Stomach (tissue), 9 donors: ENCODE data around the gene FAM13C. TPM values are rescaled to one million over a fixed set of nuclear protein-coding genes. Genes with fewer than 3 reads are reported as not detected.

Experiments
- DNase-seq, 2 donors: peaks; one replicate each; pipeline versions ENCODE4 v3.0.0 to v3.0.0-alpha.2; 2013 to 2019
- H3K27ac ChIP-seq, 5 donors: fragments of 200-600 bp in 4 of 5; sonication (generic) in 4 of 5; one replicate each; pipeline ENCODE4 v1.5.1; 2013 to 2019; ENCODE audit warnings: mild to moderate bottlenecking in 1 of 5, moderate library complexity in 1 of 5
- H3K27me3 ChIP-seq, 3 donors: fragments of 200-600 bp; sonication (generic); one replicate each; pipeline ENCODE4 v1.5.1; 2017 to 2019; ENCODE audit warnings: mixed run types in 1 of 3
- H3K36me3 ChIP-seq, 4 donors: fragments of 200-600 bp; sonication (generic); 1 replicate in 3 of 4; 2 replicates in 1 of 4; pipeline ENCODE4 v1.5.1; 2016 to 2019
- H3K4me1 ChIP-seq, 4 donors: fragments of 200-600 bp; sonication (generic); one replicate each; pipeline ENCODE4 v1.5.1; 2016 to 2019
- H3K4me3 ChIP-seq, 4 donors: fragments of 200-600 bp; sonication (generic) in 3 of 4; one replicate each; pipeline ENCODE4 v1.5.1; 2016 to 2019; ENCODE audit warnings: mild to moderate bottlenecking in 1 of 4
- H3K9me3 ChIP-seq, 4 donors: fragments of 200-600 bp; sonication (generic); one replicate each; pipeline ENCODE4 v1.5.1; 2016 to 2019
- CTCF ChIP-seq, 7 experiments: fragments of 450-650 bp in 4 of 7; fragments of 200-600 bp in 3 of 7; sonication (generic) in 3 of 7; IDR thresholded peaks; one replicate each; pipeline ENCODE4 v1.5.1; 2016 to 2019; ENCODE audit warnings: antibody characterized with exemption in 7 of 7, control low read depth in 2 of 7, mild to moderate bottlenecking in 1 of 7
- EP300 ChIP-seq: sonication (generic); formaldehyde crosslinking; IDR thresholded peaks from one replicate; pipeline ENCODE4 v1.6.1; 2017; ENCODE audit warnings: antibody characterized with exemption
- POLR2A ChIP-seq, 4 donors: fragments of 450-650 bp; IDR thresholded peaks; one replicate each; pipeline ENCODE4 v1.6.1; 2016; ENCODE audit warnings: antibody characterized with exemption in 4 of 4, control low read depth in 2 of 4, mild to moderate bottlenecking in 1 of 4, moderate library complexity in 1 of 4
- POLR2AphosphoS5 ChIP-seq, 3 donors: sonication (generic); formaldehyde crosslinking; IDR thresholded peaks; one replicate each; pipeline ENCODE4 v1.6.1; 2016; ENCODE audit warnings: antibody characterized with exemption in 3 of 3
- WGBS, 5 donors: extraction: QIAGEN DNeasy Blood & Tissue Kit in 3 of 5; methylation state at CpG; one replicate each; pipeline versions ENCODE4 v1.1.5 to v1.1.7; 2013 to 2018; 5-methylcytosine and 5-hydroxymethylcytosine counted together
- intact Hi-C: fragments of 100-400 bp; cut with DNase I; formaldehyde crosslinking; loops from one replicate; pipeline ENCODE4 v1.15.1; 2023; ENCODE audit warnings: low total_unique reads
- polyA plus RNA-seq, 3 donors: library from polyadenylated mRNA; stranded (reverse); fragments of 200-250 nt; gene quantifications; one replicate each; pipeline ENCODE4 v1.2.3, GENCODE V29; 2013
- total RNA-seq, 5 donors: library from RNA; depleted of rRNA; stranded (reverse); fragments of >200 nt; gene quantifications; one replicate each; pipeline versions ENCODE4 v1.1.0 to v1.2.3, GENCODE V29; 2014 to 2016
- donor health status: healthy with polysubstance abuse.
- donor health status: Bipolar disorder and iron deficiency.
- donor health status: healthy.

FAM13C gene
- total and polyA plus RNA-seq, 8 donors: 0.89 to 47.3 (median 9.2) TPM

- Histone ChIP-seq H3K27me3 (no peaks in the 10 kb centered on the region), H3K36me3 (peaks cover 0 to 7% (median 0%) of the 10 kb centered on the region in 4 donors), H3K4me3 (no peak overlapping the region), H3K27ac (no peak overlapping the region), H3K4me1 (no peaks in the 10 kb centered on the region), H3K9me3 (no peaks in the 10 kb centered on the region)
- intact Hi-C loops: no loop called here
- TF ChIP-seq POLR2A (IDR thresholded peaks at IDR 0.05) (no peak), CTCF (IDR thresholded peaks at IDR 0.05) (no peak), EP300 (no peak), POLR2AphosphoS5 (IDR thresholded peaks at IDR 0.05) (no peak)
- no peak for DNase-seq
- WGBS, 5 donors: 82 to 87% (median 85%) methylated on average over 4 of the region's 4 CpGs
Observed at GRCh38 chr10:59302381-59302780, 60.0 kb downstream of the FAM13C start.

GRCh38 chr10:59301067-59301754 lies 61.1 kb downstream of the FAM13C start:
- 84 to 91% (median 87%) methylated on average over 6 of the region's 6 CpGs for WGBS, 5 donors
- Histone ChIP-seq H3K27me3 (no peaks in the 10 kb centered on the region), H3K36me3 (peaks cover 0 to 7% (median 0%) of the 10 kb centered on the region in 4 donors), H3K9me3 (no peaks in the 10 kb centered on the region), H3K4me3 (no peak overlapping the region), H3K27ac (no peak overlapping the region), H3K4me1 (peaks cover 0 to 5% (median 0%) of the 10 kb centered on the region in 4 donors)
- intact Hi-C loops: no loop called here
- TF ChIP-seq POLR2A (IDR thresholded peaks at IDR 0.05) (no peak), POLR2AphosphoS5 (IDR thresholded peaks at IDR 0.05) (no peak), EP300 (no peak)
- DNase-seq: no peak

- WGBS, 5 donors: 44 to 69% (median 54%) methylated on average over 1 of the region's 1 CpG
- intact Hi-C loops: no loop called here
Observed at GRCh38 chr10:59300386-59300785, 62.0 kb downstream of the FAM13C start.

GRCh38 chr10:59299933-59300332 lies 62.4 kb downstream of the FAM13C start:
- Histone ChIP-seq H3K9me3 (no peaks in the 10 kb centered on the region), H3K27me3 (no peaks in the 10 kb centered on the region), H3K27ac (no peak overlapping the region), H3K36me3 (peaks cover 0 to 7% (median 0%) of the 10 kb centered on the region in 4 donors), H3K4me3 (no peak overlapping the region), H3K4me1 (peaks cover 0 to 5% (median 0%) of the 10 kb centered on the region in 4 donors)
- intact Hi-C loops: no loop called here
- no peak for DNase-seq
- WGBS, 5 donors: 75 to 90% (median 80%) methylated on average over 5 of the region's 5 CpGs
- no peak for TF ChIP-seq POLR2A (IDR thresholded peaks at IDR 0.05)
- TF ChIP-seq POLR2AphosphoS5 (IDR thresholded peaks at IDR 0.05): no peak
- no peak for TF ChIP-seq EP300
- no peak for TF ChIP-seq CTCF (IDR thresholded peaks at IDR 0.05)

More at GRCh38 chr10:59300386-59300785, 62.0 kb downstream of the FAM13C start:
- no peak overlapping the region for H3K27ac ChIP-seq
- H3K4me3 ChIP-seq: no peak overlapping the region
- peaks cover 0 to 5% (median 0%) of the 10 kb centered on the region in 4 donors for H3K4me1 ChIP-seq
- no peaks in the 10 kb centered on the region for H3K9me3 ChIP-seq
- no peaks in the 10 kb centered on the region for H3K27me3 ChIP-seq
- no peak for DNase-seq
- no peak for TF ChIP-seq EP300
- no peak for TF ChIP-seq POLR2A (IDR thresholded peaks at IDR 0.05)
- no peak for TF ChIP-seq CTCF (IDR thresholded peaks at IDR 0.05)
- peaks cover 0 to 7% (median 0%) of the 10 kb centered on the region in 4 donors for H3K36me3 ChIP-seq

- no peak overlapping the region for H3K4me3 ChIP-seq
- intact Hi-C loops: no loop called here
- no peaks in the 10 kb centered on the region for H3K27me3 ChIP-seq
- peaks cover 0 to 8% (median 0%) of the 10 kb centered on the region in 4 donors for H3K4me1 ChIP-seq
- no peak for DNase-seq
- 65 to 74% (median 70%) methylated on average over 4 of the region's 4 CpGs for WGBS, 5 donors
- TF ChIP-seq CTCF (IDR thresholded peaks at IDR 0.05): no peak
- no peak for TF ChIP-seq EP300
- no peak for TF ChIP-seq POLR2A (IDR thresholded peaks at IDR 0.05)
- no peak for TF ChIP-seq POLR2AphosphoS5 (IDR thresholded peaks at IDR 0.05)
- no peaks in the 10 kb centered on the region for H3K9me3 ChIP-seq
- no peak overlapping the region for H3K27ac ChIP-seq
- H3K36me3 ChIP-seq: no peaks in the 10 kb centered on the region
Observed at GRCh38 chr10:59290448-59290847, 71.9 kb downstream of the FAM13C start.
